Erythroblast (primary cell): ENCODE results near the gene PIK3CG.

ENCODE experiments used
- GATA1 ChIP-seq: IDR thresholded peaks from 2 replicates; pipeline ENCODE4 v1.6.1; 2011; ENCODE audit warnings: low read depth, mild to moderate bottlenecking, control low read depth, low read length, moderate library complexity
- POLR2A ChIP-seq: IDR thresholded peaks from 2 replicates; pipeline ENCODE4 v1.6.1; 2011; ENCODE audit warnings: mild to moderate bottlenecking, low read length

- TF ChIP-seq POLR2A (no peak), GATA1 (no peak)
These were observed 44.5 kb upstream of the PIK3CG start for GRCh38 chr7:106820321-106821217.
